GM23338 (cell line): ENCODE data around the gene NTN1. TPM values are rescaled to one million over a fixed set of nuclear protein-coding genes. Genes with fewer than 3 reads are reported as not detected.

Source experiments
- ATAC-seq: fragments of 200-7000 bp; cut with Tn5 transposase; 3 replicates; pipeline ENCODE4 v1.9.1; 2020
- DNase-seq: peaks from one replicate; pipeline ENCODE4 v3.0.0-alpha.2; 2015; ENCODE audit warnings: low spot score
- H2AFZ ChIP-seq: fragments of 200-600 bp; sonication (generic); 2 replicates; pipeline ENCODE4 v1.8.0; 2016; ENCODE audit warnings: antibody characterized with exemption, mild to moderate bottlenecking, moderate library complexity
- H3F3A ChIP-seq: fragments of 200-600 bp; sonication (generic); replicated peaks from 2 replicates; pipeline ENCODE4 v1.8.0; 2017; ENCODE audit warnings: antibody characterized with exemption, mixed run types, low read depth
- H3K27ac ChIP-seq: fragments of 200-600 bp; sonication (generic); 2 replicates; pipeline ENCODE4 v1.6.1; 2016; ENCODE audit warnings: low read depth
- H3K27me3 ChIP-seq: fragments of 200-600 bp; sonication (generic); 2 replicates; pipeline ENCODE4 v1.8.0; 2016; ENCODE audit warnings: mild to moderate bottlenecking, mixed run types, moderate library complexity; ENCODE audit not compliant: insufficient read depth
- H3K36me3 ChIP-seq: fragments of 200-600 bp; sonication (generic); 2 replicates; pipeline ENCODE4 v1.8.0; 2016; ENCODE audit warnings: mild to moderate bottlenecking; ENCODE audit not compliant: insufficient read depth
- H3K4me1 ChIP-seq: fragments of 200-600 bp; sonication (generic); 2 replicates; pipeline ENCODE4 v1.8.0; 2016; ENCODE audit warnings: mild to moderate bottlenecking, moderate library complexity; ENCODE audit not compliant: insufficient read depth
- H3K4me2 ChIP-seq: fragments of 200-600 bp; sonication (generic); 2 replicates; pipeline ENCODE4 v1.7.1; 2017; ENCODE audit warnings: mixed run types
- H3K4me3 ChIP-seq: fragments of 200-600 bp; sonication (generic); 2 replicates; pipeline ENCODE4 v1.6.1; 2016; ENCODE audit warnings: mixed run types
- H3K79me2 ChIP-seq: fragments of 200-600 bp; sonication (generic); replicated peaks from 2 replicates; pipeline ENCODE4 v1.8.0; 2017; ENCODE audit warnings: mild to moderate bottlenecking; ENCODE audit not compliant: insufficient read depth
- H3K9me2 ChIP-seq: fragments of 200-600 bp; sonication (generic); 2 replicates; pipeline ENCODE4 v1.8.0; 2017; ENCODE audit not compliant: insufficient read depth
- H4K20me1 ChIP-seq: fragments of 200-600 bp; sonication (generic); replicated peaks from 2 replicates; pipeline ENCODE4 v1.8.0; 2017; ENCODE audit warnings: mild to moderate bottlenecking; ENCODE audit not compliant: insufficient read depth
- H3K27ac Mint-ChIP-seq: 2 replicates; pipeline ENCODE4 v1.8.0; 2020; ENCODE audit warnings: inconsistent platforms, mild to moderate bottlenecking, moderate library complexity, mixed read lengths
- H3K27me3 Mint-ChIP-seq: 3 replicates; pipeline ENCODE4 v1.8.0; 2022; ENCODE audit warnings: low read depth, mild to moderate bottlenecking, moderate library complexity, mixed read lengths, inconsistent platforms; ENCODE audit not compliant: insufficient read depth, poor library complexity
- H3K36me3 Mint-ChIP-seq: 3 replicates; pipeline ENCODE4 v1.8.0; 2021; ENCODE audit warnings: low read depth, mild to moderate bottlenecking, inconsistent platforms, moderate library complexity, mixed read lengths
- H3K4me1 Mint-ChIP-seq: 3 replicates; pipeline ENCODE4 v1.8.0; 2020; ENCODE audit warnings: mild to moderate bottlenecking, inconsistent platforms, mixed read lengths
- H3K4me3 Mint-ChIP-seq: 3 replicates; pipeline ENCODE4 v1.8.0; 2021; ENCODE audit warnings: moderate library complexity, mild to moderate bottlenecking, inconsistent platforms, mixed read lengths
- H3K9me3 Mint-ChIP-seq: 3 replicates; pipeline ENCODE4 v1.8.0; 2020; ENCODE audit warnings: moderate library complexity, mild to moderate bottlenecking, inconsistent platforms, mixed read lengths
- CREB1 ChIP-seq: fragments of 250-450 bp; sonication (Bioruptor Pico); IDR thresholded peaks from 2 replicates; pipeline ENCODE4 v1.5.0; 2020; ENCODE audit warnings: low read depth, mild to moderate bottlenecking, moderate library complexity
- CTCF ChIP-seq, 2 experiments: fragments of 200-600 bp in 1 of 2; sonication (generic) in 1 of 2; conservative IDR thresholded peaks; 2 replicates each; pipeline versions ENCODE4 v1.5.1 to v1.6.1; 2016 to 2017; ENCODE audit warnings: antibody characterized with exemption in 2 of 2, low read depth in 2 of 2, mild to moderate bottlenecking in 2 of 2, moderate library complexity in 1 of 2
- ETS1 ChIP-seq: IDR thresholded peaks from 2 replicates; pipeline ENCODE4 v1.6.1; 2016; ENCODE audit warnings: antibody characterized with exemption
- EZH2 ChIP-seq: fragments of 200-600 bp; sonication (generic); IDR thresholded peaks from one replicate; pipeline ENCODE4 v1.8.0; 2017; ENCODE audit warnings: antibody characterized with exemption, mild to moderate bottlenecking, low read depth; ENCODE audit not compliant: unreplicated experiment
- EZH2phosphoT487 ChIP-seq: fragments of 200-600 bp; sonication (generic); IDR thresholded peaks from one replicate; pipeline ENCODE4 v1.8.1; 2018; ENCODE audit warnings: antibody characterized with exemption; ENCODE audit not compliant: unreplicated experiment
- JUNB ChIP-seq: IDR thresholded peaks from one replicate; pipeline ENCODE4 v1.6.1; 2016; ENCODE audit warnings: antibody characterized with exemption; ENCODE audit not compliant: unreplicated experiment
- NANOG ChIP-seq: IDR thresholded peaks from 2 replicates; pipeline ENCODE4 v1.6.1; 2016; ENCODE audit warnings: antibody characterized with exemption, borderline replicate concordance
- POLR2AphosphoS5 ChIP-seq: IDR thresholded peaks from 2 replicates; pipeline ENCODE4 v1.6.1; 2016; ENCODE audit warnings: antibody characterized with exemption, low read depth
- REST ChIP-seq: IDR thresholded peaks from one replicate; pipeline ENCODE4 v1.6.1; 2018; ENCODE audit warnings: antibody characterized with exemption; ENCODE audit not compliant: unreplicated experiment
- STAT1 ChIP-seq: IDR thresholded peaks from one replicate; pipeline ENCODE4 v1.6.1; 2016; ENCODE audit warnings: antibody characterized with exemption; ENCODE audit not compliant: unreplicated experiment
- ZNF114 ChIP-seq: fragments of 250-450 bp; sonication (Bioruptor Pico); IDR thresholded peaks from 2 replicates; pipeline ENCODE4 v1.5.0; 2020; ENCODE audit warnings: mild to moderate bottlenecking, moderate library complexity
- ZNF331 ChIP-seq: fragments of 250-450 bp; sonication (Bioruptor Pico); IDR thresholded peaks from 2 replicates; pipeline ENCODE4 v1.5.0; 2020; ENCODE audit warnings: low read depth, mild to moderate bottlenecking, moderate library complexity
- ZNF462 ChIP-seq: fragments of 250-450 bp; sonication (Bioruptor Pico); IDR thresholded peaks from 2 replicates; pipeline ENCODE4 v1.5.0; 2020; ENCODE audit warnings: mild to moderate bottlenecking, moderate library complexity
- polyA plus RNA-seq: library from polyadenylated mRNA; unstranded; fragments of >200 nt; fragmentation: Nextera tagmentation; extraction: Ambion mirVana; gene quantifications from 2 replicates; pipeline ENCODE4 v1.2.1, GENCODE V29; 2016
- total RNA-seq: library from RNA; depleted of rRNA; stranded (reverse); fragments of >200 nt; shearing (Covaris generic); gene quantifications from 2 replicates; pipeline ENCODE4 v1.2.3, GENCODE V29; 2014

Gene NTN1
- total and polyA plus RNA-seq, 2 experiments from 2014 or later, result 0.57 to 2.6 TPM

- Histone ChIP-seq H3K27me3 (no peaks in the 10 kb centered on the region), H3K9me2 (no peaks in the 10 kb centered on the region), H3K36me3 (no peaks in the 10 kb centered on the region), H3K4me1 (no peaks in the 10 kb centered on the region; the same call in 1 of the 2 replicates), H3K4me3 (no peak overlapping the region), H3K4me2 (no peak overlapping the region), H3K79me2 (no peaks in the 10 kb centered on the region), H4K20me1 (no peaks in the 10 kb centered on the region), H2AFZ (peak overlapping the region; percentile 32; the same call in 1 of the 2 replicates), H3F3A (no peaks in the 10 kb centered on the region), H3K27ac (no peak overlapping the region)
- peaks cover 8% of the 10 kb centered on the region for H3K36me3 Mint-ChIP-seq
- TF ChIP-seq ZNF114 (CRISPR knock-in tag) (no peak), EZH2phosphoT487 (no peak), JUNB (no peak), POLR2AphosphoS5 (no peak), ZNF331 (no peak), ETS1 (no peak), REST (no peak), EZH2 (no peak), NANOG (no peak), ZNF462 (CRISPR knock-in tag) (no peak), STAT1 (no peak), CTCF (conservative IDR thresholded peaks at IDR 0.05; ENCODE audit: low read depth in 2 of 2) (no peak), CREB1 (CRISPR knock-in tag) (no peak)
- peaks cover 19% of the 10 kb centered on the region for H3K27me3 Mint-ChIP-seq
- peaks cover 13% of the 10 kb centered on the region; the same call in 2 of the 3 replicates for H3K9me3 Mint-ChIP-seq
- DNase-seq, result no peak
- peak; percentile 15 for ATAC-seq
- no peak overlapping the region for H3K4me3 Mint-ChIP-seq
- H3K27ac Mint-ChIP-seq, result 0 out of 2 replicates have a peak overlapping the region, but pooled peaks have one; percentile 40
- peaks cover 19% of the 10 kb centered on the region for H3K4me1 Mint-ChIP-seq
Measured at GRCh38 chr17:9220398-9221146, 199.3 kb downstream of the NTN1 start.
